ENCODE data around the gene FANCC.

DNA sequence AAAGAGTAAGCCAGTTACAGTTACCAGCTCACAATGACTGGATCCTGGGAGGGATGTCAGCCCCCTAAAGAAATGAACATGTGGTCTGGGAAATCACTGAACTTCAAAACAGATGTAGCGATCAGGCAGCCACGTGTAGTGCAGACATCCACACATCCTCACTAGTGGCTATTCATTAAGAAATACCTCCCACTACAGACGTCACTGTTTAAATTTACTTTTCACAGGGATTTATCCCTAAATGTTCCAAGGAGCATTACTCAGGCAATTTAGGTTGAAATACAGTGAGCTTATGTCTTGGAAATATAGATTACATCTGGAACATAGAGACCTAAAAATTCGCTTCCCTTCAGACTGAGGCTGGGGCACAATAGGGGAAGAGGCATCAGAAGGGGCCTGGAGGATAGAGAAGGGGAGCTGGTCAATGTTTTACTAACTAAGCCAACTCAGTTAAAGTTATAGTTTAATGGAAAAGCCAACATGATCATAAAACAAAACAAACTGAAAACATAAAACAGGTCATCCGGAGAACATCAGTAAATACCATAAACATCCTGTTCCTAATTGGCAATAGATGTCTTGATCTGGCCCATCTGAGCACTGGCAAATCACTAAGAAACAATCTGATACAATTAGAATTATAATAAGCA, 92.3 kb downstream of the FANCC start:
- TF ChIP-seq, protein P1, sequence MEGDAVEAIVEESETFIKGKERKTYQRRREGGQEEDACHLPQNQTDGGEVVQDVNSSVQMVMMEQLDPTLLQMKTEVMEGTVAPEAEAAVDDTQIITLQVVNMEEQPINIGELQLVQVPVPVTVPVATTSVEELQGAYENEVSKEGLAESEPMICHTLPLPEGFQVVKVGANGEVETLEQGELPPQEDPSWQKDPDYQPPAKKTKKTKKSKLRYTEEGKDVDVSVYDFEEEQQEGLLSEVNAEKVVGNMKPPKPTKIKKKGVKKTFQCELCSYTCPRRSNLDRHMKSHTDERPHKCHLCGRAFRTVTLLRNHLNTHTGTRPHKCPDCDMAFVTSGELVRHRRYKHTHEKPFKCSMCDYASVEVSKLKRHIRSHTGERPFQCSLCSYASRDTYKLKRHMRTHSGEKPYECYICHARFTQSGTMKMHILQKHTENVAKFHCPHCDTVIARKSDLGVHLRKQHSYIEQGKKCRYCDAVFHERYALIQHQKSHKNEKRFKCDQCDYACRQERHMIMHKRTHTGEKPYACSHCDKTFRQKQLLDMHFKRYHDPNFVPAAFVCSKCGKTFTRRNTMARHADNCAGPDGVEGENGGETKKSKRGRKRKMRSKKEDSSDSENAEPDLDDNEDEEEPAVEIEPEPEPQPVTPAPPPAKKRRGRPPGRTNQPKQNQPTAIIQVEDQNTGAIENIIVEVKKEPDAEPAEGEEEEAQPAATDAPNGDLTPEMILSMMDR (IDR thresholded peaks at IDR 0.05): no peak
- TF ChIP-seq POLR2A (IDR thresholded peaks at IDR 0.05): no peak
